Measurements from ENCODE around the gene UBE2E2.

Gene UBE2E2

DNA sequence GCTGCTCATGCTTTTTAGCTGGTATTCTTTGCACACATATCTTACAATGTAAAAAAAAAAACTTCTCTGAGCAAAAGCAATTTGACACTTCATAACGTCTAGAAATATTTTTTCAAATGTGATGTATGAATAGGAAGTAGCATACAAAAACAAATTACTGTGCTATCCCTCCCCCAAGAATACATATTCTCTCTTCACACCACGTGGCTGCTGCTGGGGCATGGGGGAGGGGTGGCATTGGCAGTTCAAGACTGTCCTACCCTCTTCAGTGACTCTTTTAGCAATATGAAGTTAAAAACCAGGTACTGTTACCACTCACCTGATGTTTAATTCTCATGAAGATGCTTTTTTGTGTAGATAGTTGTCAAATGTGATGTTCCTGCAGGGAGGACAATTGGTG is 85.6 kb downstream of the UBE2E2 start:
- no peaks in the 10 kb centered on the region for H3K9me3 ChIP-seq (replicated peaks; ENCODE audit: low read length)
- no peaks in the 10 kb centered on the region for H3K27me3 ChIP-seq (ENCODE audit: control insufficient read depth, insufficient read depth, low read length)
- no peaks in the 10 kb centered on the region for H3K4me1 ChIP-seq (ENCODE audit: control insufficient read depth, insufficient read depth, low read length)
- no peak overlapping the region for H3K4me3 ChIP-seq (ENCODE audit: low read length)
- no peak overlapping the region for H3K4me2 ChIP-seq (ENCODE audit: low read length)
- H3K36me3 ChIP-seq (ENCODE audit: insufficient read depth, low read length), result no peaks in the 10 kb centered on the region
- no peak overlapping the region for H3K9ac ChIP-seq (ENCODE audit: low read depth, low read length)

DNA sequence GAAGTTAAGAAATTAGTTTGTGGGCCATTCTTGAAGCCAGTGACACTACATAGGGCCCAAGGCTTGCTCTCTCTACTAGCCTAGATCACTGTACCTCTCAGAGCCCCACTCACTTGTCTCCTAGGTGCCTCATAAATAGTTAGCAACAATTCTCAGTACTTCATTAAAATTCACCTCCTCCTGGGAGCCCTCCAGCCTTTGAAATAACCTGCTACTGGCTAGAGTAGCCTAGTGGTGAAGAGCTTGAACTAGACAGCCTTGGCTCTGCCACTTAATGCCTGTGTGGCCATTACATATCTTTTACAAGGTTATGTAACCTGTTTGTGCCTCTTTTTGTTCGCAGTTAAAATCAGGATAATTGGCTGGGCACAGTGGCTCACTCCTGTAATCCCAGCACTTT is 89.3 kb downstream of the UBE2E2 start:
- no peak overlapping the region for H3K4me2 ChIP-seq (ENCODE audit: low read length)
- H3K9me3 ChIP-seq (replicated peaks; ENCODE audit: low read length), result no peaks in the 10 kb centered on the region
- no peak overlapping the region for H3K4me3 ChIP-seq (ENCODE audit: low read length)
- no peaks in the 10 kb centered on the region for H3K36me3 ChIP-seq (ENCODE audit: insufficient read depth, low read length)
- H3K27me3 ChIP-seq (ENCODE audit: control insufficient read depth, insufficient read depth, low read length), result no peaks in the 10 kb centered on the region
- no peak overlapping the region for H3K9ac ChIP-seq (ENCODE audit: low read depth, low read length)
- no peaks in the 10 kb centered on the region for H3K4me1 ChIP-seq (ENCODE audit: control insufficient read depth, insufficient read depth, low read length)

DNA sequence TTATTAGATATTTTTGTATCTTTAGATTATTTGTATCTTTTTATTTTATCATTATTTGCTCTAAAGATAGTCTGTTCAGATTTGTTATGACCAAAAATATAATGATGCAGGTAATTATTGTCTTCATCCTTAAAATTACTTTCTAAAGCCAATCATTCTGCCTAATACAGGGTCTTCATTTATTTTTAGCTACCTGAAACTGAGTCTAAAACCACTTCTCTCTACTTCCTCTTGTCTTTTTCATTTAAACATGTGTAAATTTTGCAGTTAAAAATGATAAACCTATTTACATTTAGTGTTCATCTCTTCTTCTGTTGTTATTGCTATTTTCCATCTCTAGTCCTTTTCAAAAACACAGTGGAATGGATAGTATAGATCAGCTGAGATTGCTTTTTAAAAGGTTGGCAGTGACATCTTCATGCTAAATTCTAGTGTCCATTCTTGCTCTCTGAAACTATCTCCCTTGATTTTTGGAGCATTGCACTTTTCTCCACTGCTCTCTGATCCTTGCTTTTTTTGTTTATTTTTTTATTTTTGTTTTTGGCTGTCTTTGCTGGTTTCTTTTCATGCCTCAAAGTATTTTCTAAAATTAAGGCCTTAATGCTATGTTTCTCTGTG is 91.8 kb downstream of the UBE2E2 start:
- Histone ChIP-seq H3K9me3 (replicated peaks; ENCODE audit: low read length) (no peaks in the 10 kb centered on the region), H3K9ac (ENCODE audit: low read depth, low read length) (no peak overlapping the region), H3K4me1 (ENCODE audit: control insufficient read depth, insufficient read depth, low read length) (no peaks in the 10 kb centered on the region)

DNA sequence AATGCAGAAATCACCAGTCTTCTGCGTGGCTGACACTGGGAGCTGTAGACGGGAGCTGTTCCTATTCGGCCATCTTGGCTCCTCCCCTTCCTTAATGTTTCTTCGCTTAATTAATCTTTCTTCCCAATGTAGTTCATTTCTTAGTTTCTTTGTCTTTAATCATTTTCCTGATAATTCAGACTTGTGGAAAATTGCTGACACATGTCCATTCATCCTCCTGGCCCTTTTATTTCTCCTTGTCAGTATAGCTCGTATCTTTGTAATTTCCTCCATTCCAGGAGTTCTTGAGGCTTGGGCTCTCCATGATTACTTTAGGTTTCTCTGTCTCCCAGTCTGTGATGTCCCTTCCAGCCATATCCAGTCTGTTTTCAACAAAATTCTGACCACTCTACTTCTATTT is 98.7 kb downstream of the UBE2E2 start:
- Histone ChIP-seq H3K36me3 (ENCODE audit: insufficient read depth, low read length) (no peaks in the 10 kb centered on the region), H3K4me3 (ENCODE audit: low read length) (no peak overlapping the region), H3K9me3 (replicated peaks; ENCODE audit: low read length) (no peaks in the 10 kb centered on the region), H3K4me1 (ENCODE audit: control insufficient read depth, insufficient read depth, low read length) (peaks cover 17% of the 10 kb centered on the region), H3K27me3 (ENCODE audit: control insufficient read depth, insufficient read depth, low read length) (no peaks in the 10 kb centered on the region), H3K9ac (ENCODE audit: low read depth, low read length) (no peak overlapping the region), H3K4me2 (ENCODE audit: low read length) (no peak overlapping the region)

More for the DNA sequence above, 91.8 kb downstream of the UBE2E2 start:
- Histone ChIP-seq H3K27me3 (ENCODE audit: control insufficient read depth, insufficient read depth, low read length) (no peaks in the 10 kb centered on the region), H3K4me2 (ENCODE audit: low read length) (no peak overlapping the region), H3K4me3 (ENCODE audit: low read length) (no peak overlapping the region), H3K36me3 (ENCODE audit: insufficient read depth, low read length) (no peaks in the 10 kb centered on the region)

DNA sequence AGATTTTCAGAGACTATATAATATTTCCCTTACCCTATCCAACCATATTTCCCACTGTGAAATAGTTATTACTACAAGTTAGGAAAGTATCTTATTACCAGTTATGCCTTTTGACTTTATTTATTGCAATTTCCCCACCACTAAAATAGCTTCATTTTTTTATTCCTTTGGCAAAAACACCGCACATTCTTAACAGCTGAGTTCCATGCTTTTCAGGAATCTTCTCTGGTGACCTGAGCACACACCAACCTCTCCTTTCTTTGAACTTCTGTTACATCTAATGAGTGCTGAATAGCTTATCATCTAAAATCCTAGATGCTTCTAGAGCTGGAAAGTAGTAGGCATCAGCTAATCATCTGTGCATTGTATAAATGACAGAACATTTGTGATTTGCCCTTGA is 99.1 kb downstream of the UBE2E2 start:
- no peak overlapping the region for H3K4me2 ChIP-seq (ENCODE audit: low read length)
- no peak overlapping the region for H3K4me3 ChIP-seq (ENCODE audit: low read length)
- no peak overlapping the region for H3K9ac ChIP-seq (ENCODE audit: low read depth, low read length)
- no peaks in the 10 kb centered on the region for H3K27me3 ChIP-seq (ENCODE audit: control insufficient read depth, insufficient read depth, low read length)
- H3K9me3 ChIP-seq (replicated peaks; ENCODE audit: low read length), result no peaks in the 10 kb centered on the region
- H3K4me1 ChIP-seq (ENCODE audit: control insufficient read depth, insufficient read depth, low read length), result peaks cover 17% of the 10 kb centered on the region
- H3K36me3 ChIP-seq (ENCODE audit: insufficient read depth, low read length), result no peaks in the 10 kb centered on the region

DNA sequence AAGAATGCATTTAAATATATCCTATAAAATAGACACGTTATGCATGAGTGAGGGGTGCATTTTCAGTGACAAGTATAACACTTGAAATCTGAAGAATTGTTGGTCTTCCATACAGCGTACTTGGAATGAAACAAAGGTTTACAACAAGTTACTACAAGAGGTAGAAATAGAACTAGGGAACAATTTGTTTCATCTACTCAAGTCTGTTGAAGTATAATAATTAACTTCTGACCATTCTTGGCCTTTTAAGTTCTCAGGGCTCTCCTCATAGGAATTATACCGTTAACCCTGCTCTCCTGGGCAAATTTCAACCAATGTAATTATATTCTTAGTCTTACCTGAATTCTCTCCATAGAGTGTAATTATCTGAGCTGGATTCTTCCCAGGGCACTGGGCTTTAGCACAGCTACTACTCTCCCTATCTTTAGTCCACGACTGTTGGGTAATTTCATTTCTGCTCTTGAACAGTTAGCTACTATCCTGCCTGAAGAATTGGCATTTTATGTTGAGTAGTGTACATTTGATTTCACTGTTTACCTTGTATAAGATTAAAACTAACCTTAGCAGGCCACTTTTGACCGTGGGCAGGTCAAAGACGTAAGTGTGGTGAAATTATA is 100.6 kb downstream of the UBE2E2 start:
- H3K9ac ChIP-seq (ENCODE audit: low read depth, low read length), result no peak overlapping the region
- no peak overlapping the region for H3K4me2 ChIP-seq (ENCODE audit: low read length)
- no peaks in the 10 kb centered on the region for H3K9me3 ChIP-seq (replicated peaks; ENCODE audit: low read length)
- H3K4me3 ChIP-seq (ENCODE audit: low read length), result no peak overlapping the region
- no peaks in the 10 kb centered on the region for H3K27me3 ChIP-seq (ENCODE audit: control insufficient read depth, insufficient read depth, low read length)
- H3K4me1 ChIP-seq (ENCODE audit: control insufficient read depth, insufficient read depth, low read length), result peaks cover 17% of the 10 kb centered on the region
- H3K36me3 ChIP-seq (ENCODE audit: insufficient read depth, low read length), result no peaks in the 10 kb centered on the region

DNA sequence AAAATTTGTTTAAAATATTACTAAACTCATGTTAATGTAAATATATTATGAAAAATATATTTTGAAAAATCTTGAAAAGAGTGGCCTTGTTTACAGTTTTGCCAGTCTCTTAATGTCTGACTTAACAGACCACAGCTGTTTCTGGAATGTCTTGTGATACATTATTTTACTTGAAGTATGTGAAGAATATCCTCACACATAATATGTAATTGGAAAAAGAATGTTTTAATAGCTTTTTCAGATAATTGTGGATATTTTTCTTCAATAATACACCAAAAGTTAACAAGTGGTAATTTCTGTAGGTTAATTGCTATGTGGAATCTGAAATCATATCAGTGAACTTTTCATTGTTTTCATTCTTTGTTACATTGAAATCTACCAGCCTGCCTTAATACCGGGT is 101.3 kb downstream of the UBE2E2 start:
- H3K27me3 ChIP-seq (ENCODE audit: control insufficient read depth, insufficient read depth, low read length), result no peaks in the 10 kb centered on the region
- no peak overlapping the region for H3K4me3 ChIP-seq (ENCODE audit: low read length)
- H3K36me3 ChIP-seq (ENCODE audit: insufficient read depth, low read length), result no peaks in the 10 kb centered on the region
- H3K4me2 ChIP-seq (ENCODE audit: low read length), result no peak overlapping the region
- no peak overlapping the region for H3K9ac ChIP-seq (ENCODE audit: low read depth, low read length)
- no peaks in the 10 kb centered on the region for H3K9me3 ChIP-seq (replicated peaks; ENCODE audit: low read length)
- H3K4me1 ChIP-seq (ENCODE audit: control insufficient read depth, insufficient read depth, low read length), result peaks cover 17% of the 10 kb centered on the region

DNA sequence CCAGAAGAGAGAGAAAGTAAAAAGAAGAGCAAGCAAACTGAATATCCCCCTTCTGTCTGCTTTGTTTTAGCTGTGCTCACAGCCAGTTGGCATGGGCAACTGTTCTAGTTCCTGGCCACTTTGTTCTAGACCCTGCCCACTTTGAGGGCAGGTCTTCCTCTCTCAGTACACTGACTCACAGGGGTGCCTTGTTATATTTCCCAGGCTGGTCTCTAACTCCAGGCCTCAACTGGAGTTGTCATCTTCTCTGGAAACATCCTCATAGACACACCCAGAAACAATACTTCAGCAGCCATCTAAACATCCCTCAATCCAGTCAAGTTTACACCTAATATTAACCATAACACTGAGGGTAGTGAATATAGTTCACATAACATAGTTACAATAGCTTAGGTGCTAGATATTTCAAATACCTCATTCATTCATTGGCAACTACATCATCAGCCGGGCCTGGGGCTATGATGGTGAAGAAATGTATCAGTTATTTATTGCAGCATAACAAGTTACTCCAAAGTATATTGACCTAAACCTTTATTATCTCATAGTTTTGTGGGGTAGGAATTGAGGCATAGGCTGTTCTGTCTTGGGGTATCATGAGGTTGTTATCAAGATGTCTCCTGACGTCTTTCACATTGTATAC is 106.0 kb downstream of the UBE2E2 start:
- Histone ChIP-seq H3K9ac (ENCODE audit: low read depth, low read length) (no peak overlapping the region), H3K4me2 (ENCODE audit: low read length) (no peak overlapping the region), H3K4me1 (ENCODE audit: control insufficient read depth, insufficient read depth, low read length) (peaks cover 20% of the 10 kb centered on the region), H3K4me3 (ENCODE audit: low read length) (no peak overlapping the region), H3K27me3 (ENCODE audit: control insufficient read depth, insufficient read depth, low read length) (no peaks in the 10 kb centered on the region), H3K9me3 (replicated peaks; ENCODE audit: low read length) (no peaks in the 10 kb centered on the region), H3K36me3 (ENCODE audit: insufficient read depth, low read length) (no peaks in the 10 kb centered on the region)

DNA sequence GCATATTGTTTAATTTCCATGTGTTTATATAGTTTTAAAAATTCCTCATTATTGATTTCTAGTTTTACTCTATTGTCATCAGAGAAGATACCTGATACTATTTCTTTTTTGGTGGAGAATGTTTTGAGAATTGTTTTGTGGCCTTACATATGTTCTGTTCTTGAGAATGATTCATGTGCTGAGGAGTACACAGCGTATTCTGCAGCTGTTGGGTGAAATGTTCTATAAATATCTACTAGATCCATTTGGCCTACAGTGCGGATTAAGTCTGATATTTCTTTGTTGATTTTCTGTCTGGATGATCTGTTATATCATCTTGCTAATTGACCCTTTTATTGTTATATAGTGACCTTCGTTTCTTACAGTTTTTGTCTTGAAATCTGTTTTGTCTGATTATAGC is 109.7 kb downstream of the UBE2E2 start:
- H3K9ac ChIP-seq (ENCODE audit: low read depth, low read length), result peak overlapping the region; percentile 14
- H3K4me2 ChIP-seq (ENCODE audit: low read length), result peak overlapping the region; percentile 65
- H3K4me3 ChIP-seq (ENCODE audit: low read length), result no peak overlapping the region
- no peaks in the 10 kb centered on the region for H3K36me3 ChIP-seq (ENCODE audit: insufficient read depth, low read length)
- H3K4me1 ChIP-seq (ENCODE audit: control insufficient read depth, insufficient read depth, low read length), result peaks cover 28% of the 10 kb centered on the region
- no peaks in the 10 kb centered on the region for H3K9me3 ChIP-seq (replicated peaks; ENCODE audit: low read length)
- no peaks in the 10 kb centered on the region for H3K27me3 ChIP-seq (ENCODE audit: control insufficient read depth, insufficient read depth, low read length)

DNA sequence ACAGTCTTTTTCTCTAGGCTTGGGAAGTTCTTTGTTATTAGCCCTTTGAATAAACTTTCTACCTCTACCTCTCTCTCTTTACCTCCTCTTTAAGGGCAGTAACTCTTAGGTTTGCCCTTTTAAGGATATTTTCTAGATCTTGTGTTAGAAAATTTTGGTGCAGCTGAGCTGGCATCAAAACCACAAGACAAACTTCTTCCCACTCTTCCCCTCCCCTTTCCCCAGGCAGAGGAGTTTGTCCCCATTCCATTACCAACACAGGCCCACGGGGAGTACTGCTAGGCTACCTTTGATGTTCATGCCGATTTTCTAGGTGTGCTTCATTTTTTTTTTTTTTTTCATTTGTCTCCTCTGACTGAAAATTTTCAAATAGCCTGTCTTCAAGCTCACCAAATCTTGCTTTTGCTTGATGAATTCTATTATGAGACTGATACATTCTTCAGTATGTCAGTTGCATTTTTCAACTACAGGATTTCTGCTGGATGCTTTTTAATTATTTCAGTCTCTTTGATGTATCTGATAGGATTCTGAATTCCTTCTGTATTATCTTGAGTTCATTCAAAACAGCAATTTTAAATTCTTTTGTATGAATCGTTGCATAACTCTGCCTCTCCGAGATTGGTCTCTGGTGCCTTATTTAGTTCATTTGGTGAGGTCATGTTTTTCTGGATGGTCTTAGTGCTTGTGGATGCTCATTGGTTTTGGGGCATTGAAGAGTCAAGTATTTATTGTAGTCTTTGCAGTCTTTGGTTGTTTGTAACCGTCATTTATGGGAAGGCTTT is 112.0 kb downstream of the UBE2E2 start:
- H3K9me3 ChIP-seq (replicated peaks; ENCODE audit: low read length), result no peaks in the 10 kb centered on the region

DNA sequence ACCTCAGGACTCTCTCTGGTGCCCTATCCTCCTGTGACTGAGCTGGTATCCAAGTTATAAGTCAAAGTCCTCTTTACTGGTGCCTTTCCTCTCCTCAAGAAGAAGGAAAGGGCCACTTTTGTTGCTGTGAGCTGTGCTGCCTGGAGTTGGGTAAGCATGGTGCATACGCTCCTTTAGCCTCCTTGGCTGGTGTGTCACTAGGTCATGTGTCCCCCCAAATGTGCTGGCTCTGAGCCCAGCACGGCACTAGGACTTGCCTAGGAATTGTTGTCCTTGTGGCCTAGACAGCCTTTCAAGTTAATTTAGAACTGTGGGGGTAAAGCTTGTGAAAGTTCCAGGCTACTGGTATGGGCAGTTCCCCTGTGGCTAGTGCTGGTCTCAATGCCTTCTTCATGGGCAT is 113.8 kb downstream of the UBE2E2 start:
- H3K36me3 ChIP-seq (ENCODE audit: insufficient read depth, low read length), result no peaks in the 10 kb centered on the region
- no peak overlapping the region for H3K4me2 ChIP-seq (ENCODE audit: low read length)
- no peaks in the 10 kb centered on the region for H3K27me3 ChIP-seq (ENCODE audit: control insufficient read depth, insufficient read depth, low read length)
- no peak overlapping the region for H3K4me3 ChIP-seq (ENCODE audit: low read length)
- H3K4me1 ChIP-seq (ENCODE audit: control insufficient read depth, insufficient read depth, low read length), result peaks cover 28% of the 10 kb centered on the region
- H3K9ac ChIP-seq (ENCODE audit: low read depth, low read length), result no peak overlapping the region
- no peaks in the 10 kb centered on the region for H3K9me3 ChIP-seq (replicated peaks; ENCODE audit: low read length)

More for the DNA sequence above, 112.0 kb downstream of the UBE2E2 start:
- Histone ChIP-seq H3K27me3 (ENCODE audit: control insufficient read depth, insufficient read depth, low read length) (no peaks in the 10 kb centered on the region), H3K9ac (ENCODE audit: low read depth, low read length) (no peak overlapping the region), H3K4me1 (ENCODE audit: control insufficient read depth, insufficient read depth, low read length) (peaks cover 28% of the 10 kb centered on the region), H3K36me3 (ENCODE audit: insufficient read depth, low read length) (no peaks in the 10 kb centered on the region), H3K4me3 (ENCODE audit: low read length) (no peak overlapping the region), H3K4me2 (ENCODE audit: low read length) (no peak overlapping the region)
